H1 (cell line): ENCODE measurements around the gene KHDRBS2.

Experiments
- BCL11A ChIP-seq, 2 experiments: IDR thresholded peaks; one replicate each; pipeline ENCODE4 v1.6.1; 2011; ENCODE audit warnings: low read depth in 2 of 2, low read length in 2 of 2, mild to moderate bottlenecking in 2 of 2
- CHD2 ChIP-seq: IDR thresholded peaks from 2 replicates; pipeline ENCODE4 v1.6.1; 2012; ENCODE audit warnings: low read length, improper control_type of control experiment
- CREB1 ChIP-seq: IDR thresholded peaks from 2 replicates; pipeline ENCODE4 v1.6.1; 2012; ENCODE audit warnings: inconsistent platforms
- CTCF ChIP-seq, 3 experiments: IDR thresholded peaks; 1 replicate in 2 of 3; 2 replicates in 1 of 3; pipeline versions ENCODE4 v1.5.1 to v1.6.1; 2011; ENCODE audit warnings: low read length in 3 of 3, mild to moderate bottlenecking in 3 of 3, inconsistent platforms in 2 of 3, low read depth in 1 of 3, moderate library complexity in 1 of 3; ENCODE audit not compliant: insufficient read depth in 1 of 3; ENCODE audit errors: control extremely low read depth in 1 of 3
- EZH2 ChIP-seq: fragments of 200-600 bp; sonication (generic); IDR thresholded peaks from 2 replicates; pipeline ENCODE4 v1.7.1; 2012; ENCODE audit warnings: low read depth, mild to moderate bottlenecking, moderate library complexity, low read length, inconsistent platforms; ENCODE audit not compliant: severe bottlenecking
- HDAC2 ChIP-seq, 2 experiments: fragments of 300-600 bp in 1 of 2; sonication (generic) in 1 of 2; IDR thresholded peaks; 2 replicates each; pipeline ENCODE4 v1.6.1; 2011 to 2012; ENCODE audit warnings: low read depth in 2 of 2, low read length in 2 of 2, mild to moderate bottlenecking in 2 of 2, moderate library complexity in 2 of 2, borderline replicate concordance in 1 of 2, inconsistent platforms in 1 of 2
- POLR2A ChIP-seq, 2 experiments: IDR thresholded peaks; 1 replicate in 1 of 2; 2 replicates in 1 of 2; pipeline ENCODE4 v1.6.1; 2011; ENCODE audit warnings: low read depth in 2 of 2, low read length in 2 of 2, mild to moderate bottlenecking in 2 of 2; ENCODE audit errors: control extremely low read depth in 1 of 2
- POLR2AphosphoS5 ChIP-seq: IDR thresholded peaks from 2 replicates; pipeline ENCODE4 v1.6.1; 2011; ENCODE audit warnings: low read depth, low read length
- POU5F1 ChIP-seq: IDR thresholded peaks from 2 replicates; pipeline ENCODE4 v1.6.1; 2011; ENCODE audit warnings: low read depth, mild to moderate bottlenecking, low read length, moderate library complexity
- RAD21 ChIP-seq, 2 experiments: IDR thresholded peaks in 1 of 2; conservative IDR thresholded peaks in 1 of 2; 2 replicates each; pipeline ENCODE4 v1.6.1; 2011; ENCODE audit warnings: low read depth in 2 of 2, low read length in 2 of 2, improper control_type of control experiment in 1 of 2, inconsistent platforms in 1 of 2, mild to moderate bottlenecking in 1 of 2, moderate library complexity in 1 of 2
- SIX5 ChIP-seq: IDR thresholded peaks from 2 replicates; pipeline ENCODE4 v1.6.1; 2011; ENCODE audit warnings: mild to moderate bottlenecking, low read depth, low read length

DNA sequence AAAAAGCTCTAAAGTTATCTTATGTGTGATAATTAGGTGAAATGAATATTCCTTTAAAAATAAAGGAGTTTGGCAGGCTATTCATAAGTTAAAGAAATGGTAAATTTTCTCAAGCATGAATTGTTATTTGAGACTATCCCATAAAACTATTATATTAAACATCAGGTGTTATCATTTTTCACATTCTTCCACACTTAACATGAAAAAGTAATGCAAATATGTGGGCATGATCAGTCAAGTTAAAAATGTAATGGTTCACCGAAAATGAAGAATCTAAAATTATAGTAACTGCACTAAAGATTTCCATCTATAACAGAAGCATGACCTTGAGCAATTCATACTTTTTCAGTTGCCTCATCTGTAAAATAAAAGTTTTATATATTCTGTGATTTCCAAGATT lies 110.8 kb downstream of the KHDRBS2 start:
- TF ChIP-seq POLR2AphosphoS5 (no peak), CTCF (IDR thresholded peaks at IDR 0.05; ENCODE audit: control extremely low read depth in 1 of 3, insufficient read depth in 1 of 3, low read depth in 1 of 3, low read length in 3 of 3) (no peak), CHD2 (no peak), POU5F1 (no peak), BCL11A (IDR thresholded peaks at IDR 0.05; ENCODE audit: low read depth in 2 of 2, low read length in 2 of 2) (no peak), SIX5 (no peak), CREB1 (no peak), RAD21 (IDR thresholded peaks at IDR 0.05 in 1 of 2, conservative IDR thresholded peaks at IDR 0.05 in 1 of 2; ENCODE audit: low read depth in 2 of 2, low read length in 2 of 2) (no peak), HDAC2 (IDR thresholded peaks at IDR 0.05; ENCODE audit: borderline replicate concordance in 1 of 2, low read depth in 2 of 2, low read length in 2 of 2) (no peak), EZH2 (no peak), POLR2A (IDR thresholded peaks at IDR 0.05; ENCODE audit: control extremely low read depth in 1 of 2, low read depth in 2 of 2, low read length in 2 of 2) (no peak)
